Mucosa of descending colon (tissue), 3 donors: ENCODE measurements around the gene SLC25A21. TPM values are rescaled to one million over a fixed set of nuclear protein-coding genes. Genes with fewer than 3 reads are reported as not detected.

Source experiments
- ATAC-seq: fragments of 200-7000 bp; cut with Tn5 transposase; one replicate; pipeline ENCODE4 v1.9.1; 2020; ENCODE audit warnings: mild to moderate bottlenecking, moderate library complexity
- DNase-seq, 3 donors: peaks; one replicate each; pipeline ENCODE4 v3.0.0-alpha.2; 2020
- H3K36me3 ChIP-seq: fragments of 200-600 bp; one replicate; pipeline ENCODE4 v1.8.0; 2021; ENCODE audit warnings: low read depth, mild to moderate bottlenecking
- H3K4me1 ChIP-seq: fragments of 200-600 bp; one replicate; pipeline ENCODE4 v1.8.0; 2021; ENCODE audit warnings: low read depth, mild to moderate bottlenecking
- H3K4me3 ChIP-seq: fragments of 200-600 bp; one replicate; pipeline ENCODE4 v1.8.0; 2021; ENCODE audit warnings: mild to moderate bottlenecking
- H3K9me3 ChIP-seq: fragments of 200-600 bp; one replicate; pipeline ENCODE4 v1.8.0; 2021; ENCODE audit warnings: mild to moderate bottlenecking
- intact Hi-C, 2 donors: fragments of 100-400 bp; cut with DNase I in 1 of 2; cut with micrococcal nuclease in 1 of 2; formaldehyde crosslinking; loops; one replicate each; pipeline versions ENCODE4 v1.11.0 to v1.11.1; 2022; cut with DNase I, micrococcal nuclease
- total RNA-seq, 3 donors: library from RNA; stranded (reverse); fragmentation: NEBNext Ultra II Directional in 2 of 3; extraction: Animal tissue kit (Norgen Biotek cat#: 25700) in 2 of 3; gene quantifications; one replicate each; pipeline versions ENCODE4 v1.2.1 to v1.2.4, GENCODE V29; 2021 to 2023
- TF ChIP-seq, protein P1 (sequence below): fragments of 200-600 bp; IDR thresholded peaks from one replicate; pipeline ENCODE4 v1.8.0; 2022; ENCODE audit warnings: antibody characterized with exemption, mild to moderate bottlenecking
- donor health status: DM: no; HTN: no; CAD: no; lungs with moderate emphysema.
- donor health status: DM: no; HTN: no; CAD: no.
- donor health status: DM: no; HTN: yes; CAD: no.

Gene SLC25A21
- total RNA-seq, 3 donors from 2014 or later: 0.31 to 1.4 (median 0.61) TPM

DNA sequence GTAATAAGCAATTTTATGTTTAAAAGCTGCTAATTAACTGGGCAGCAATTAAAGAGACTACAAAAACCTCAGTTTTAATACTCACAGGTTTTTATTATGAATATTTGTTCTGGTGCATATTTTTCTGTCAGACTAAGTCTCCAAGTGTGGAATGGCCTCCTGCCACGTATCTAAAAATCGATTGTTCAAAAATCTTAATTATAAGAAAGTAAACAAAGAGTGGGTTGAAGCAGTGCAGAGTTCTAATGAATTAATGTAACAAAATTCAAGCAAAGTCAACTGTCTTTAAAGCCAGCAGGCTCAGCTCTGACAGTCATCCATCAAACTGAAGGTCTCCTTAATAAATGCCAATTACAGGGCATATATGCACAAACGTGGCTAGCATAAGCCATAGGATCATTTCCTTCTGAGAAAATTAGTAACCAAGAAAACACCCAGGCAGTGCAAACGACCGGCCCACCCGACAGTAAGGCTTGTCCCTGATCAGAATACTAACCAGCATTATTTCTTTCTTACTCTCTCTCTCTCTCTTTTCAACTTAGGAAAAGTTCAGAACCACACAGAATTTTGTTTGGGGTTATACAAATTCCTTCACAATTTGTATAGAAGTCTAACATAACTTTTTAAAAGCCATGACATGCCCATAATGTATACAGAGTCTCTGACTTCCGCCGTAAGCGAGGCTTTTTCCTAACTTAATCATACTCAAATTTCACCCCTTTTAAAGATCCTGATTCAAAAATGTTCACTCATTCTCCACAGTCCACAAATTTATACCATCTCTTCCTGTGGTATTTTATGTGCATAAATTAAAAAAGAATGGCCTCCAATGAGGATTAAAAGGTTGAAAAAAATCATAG is 83.8 kb downstream of the SLC25A21 start:
- intact Hi-C loops: no loop called here
- no peak for ATAC-seq

GRCh38 chr14:37087520-37087919 is 84.9 kb downstream of the SLC25A21 start:
- DNase-seq (no peak), ATAC-seq (no peak)
- H3K9me3 ChIP-seq: no peaks in the 10 kb centered on the region
- H3K4me1 ChIP-seq: no peaks in the 10 kb centered on the region
- intact Hi-C loops: no loop called here
- TF ChIP-seq, protein P1, sequence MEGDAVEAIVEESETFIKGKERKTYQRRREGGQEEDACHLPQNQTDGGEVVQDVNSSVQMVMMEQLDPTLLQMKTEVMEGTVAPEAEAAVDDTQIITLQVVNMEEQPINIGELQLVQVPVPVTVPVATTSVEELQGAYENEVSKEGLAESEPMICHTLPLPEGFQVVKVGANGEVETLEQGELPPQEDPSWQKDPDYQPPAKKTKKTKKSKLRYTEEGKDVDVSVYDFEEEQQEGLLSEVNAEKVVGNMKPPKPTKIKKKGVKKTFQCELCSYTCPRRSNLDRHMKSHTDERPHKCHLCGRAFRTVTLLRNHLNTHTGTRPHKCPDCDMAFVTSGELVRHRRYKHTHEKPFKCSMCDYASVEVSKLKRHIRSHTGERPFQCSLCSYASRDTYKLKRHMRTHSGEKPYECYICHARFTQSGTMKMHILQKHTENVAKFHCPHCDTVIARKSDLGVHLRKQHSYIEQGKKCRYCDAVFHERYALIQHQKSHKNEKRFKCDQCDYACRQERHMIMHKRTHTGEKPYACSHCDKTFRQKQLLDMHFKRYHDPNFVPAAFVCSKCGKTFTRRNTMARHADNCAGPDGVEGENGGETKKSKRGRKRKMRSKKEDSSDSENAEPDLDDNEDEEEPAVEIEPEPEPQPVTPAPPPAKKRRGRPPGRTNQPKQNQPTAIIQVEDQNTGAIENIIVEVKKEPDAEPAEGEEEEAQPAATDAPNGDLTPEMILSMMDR: no peak
- no peak overlapping the region for H3K4me3 ChIP-seq
- H3K36me3 ChIP-seq: no peaks in the 10 kb centered on the region

More for the DNA sequence above, 83.8 kb downstream of the SLC25A21 start:
- Histone ChIP-seq H3K4me1 (no peaks in the 10 kb centered on the region), H3K36me3 (no peaks in the 10 kb centered on the region), H3K4me3 (no peak overlapping the region), H3K9me3 (no peaks in the 10 kb centered on the region)
- TF ChIP-seq, protein P1: no peak
- DNase-seq: no peak

GRCh38 chr14:37083599-37083998 is 88.8 kb downstream of the SLC25A21 start:
- Histone ChIP-seq H3K9me3 (no peaks in the 10 kb centered on the region), H3K4me1 (no peaks in the 10 kb centered on the region), H3K4me3 (no peak overlapping the region), H3K36me3 (no peaks in the 10 kb centered on the region)
- ATAC-seq (no peak), DNase-seq (no peak)
- intact Hi-C loops: no loop called here
- TF ChIP-seq, protein P1: no peak

GRCh38 chr14:37082449-37082848 is 90.0 kb downstream of the SLC25A21 start:
- no peak for DNase-seq
- TF ChIP-seq, protein P1: no peak
- ATAC-seq: no peak
- intact Hi-C loops: no loop called here
- H3K9me3 ChIP-seq: no peaks in the 10 kb centered on the region
- no peaks in the 10 kb centered on the region for H3K36me3 ChIP-seq
- H3K4me1 ChIP-seq: no peaks in the 10 kb centered on the region
- no peak overlapping the region for H3K4me3 ChIP-seq

DNA sequence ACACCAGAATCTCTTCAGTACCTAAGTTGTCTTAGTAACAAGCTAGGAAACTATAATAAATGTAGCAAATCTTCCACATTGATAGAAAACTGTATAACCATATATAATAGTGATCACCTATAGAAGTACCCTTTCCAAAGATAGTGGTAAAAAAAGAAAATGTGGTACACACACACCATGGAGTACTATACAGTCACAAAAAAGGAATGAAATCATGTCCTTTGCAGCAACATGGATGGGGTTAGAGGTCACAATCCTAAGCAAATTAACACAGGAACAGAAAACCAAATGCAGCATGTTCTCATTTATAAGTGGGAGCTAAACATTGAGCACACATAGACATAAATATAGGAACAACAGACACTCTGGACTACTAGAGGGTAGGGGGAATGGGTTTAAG is 90.5 kb downstream of the SLC25A21 start:
- TF ChIP-seq, protein P1: no peak
- Histone ChIP-seq H3K9me3 (no peaks in the 10 kb centered on the region), H3K4me3 (no peak overlapping the region), H3K36me3 (no peaks in the 10 kb centered on the region), H3K4me1 (no peaks in the 10 kb centered on the region)
- intact Hi-C loops: no loop called here
- no peak for ATAC-seq
- DNase-seq: no peak
